H9 (cell line): ENCODE measurements around the gene PUDP. TPM values are rescaled to one million over a fixed set of nuclear protein-coding genes. Genes with fewer than 3 reads are reported as not detected.

Source experiments
- DNase-seq: peaks from one replicate; pipeline ENCODE4 v3.0.0-alpha.2; 2017
- H2AFZ ChIP-seq: one replicate; pipeline ENCODE4 v1.6.1; 2013; ENCODE audit warnings: mild to moderate bottlenecking, low read length, control low read depth, moderate library complexity
- H2AK5ac ChIP-seq: 2 replicates; pipeline ENCODE4 v1.6.1; 2013; ENCODE audit warnings: low read length, control low read depth, mixed read lengths; ENCODE audit not compliant: insufficient read length
- H2BK120ac ChIP-seq: one replicate; pipeline ENCODE4 v1.6.1; 2013; ENCODE audit warnings: low read depth, mild to moderate bottlenecking, low read length, control low read depth, inconsistent platforms; ENCODE audit not compliant: poor library complexity, severe bottlenecking
- H2BK12ac ChIP-seq: 2 replicates; pipeline ENCODE4 v1.6.1; 2013; ENCODE audit warnings: low read length, control low read depth, mixed read lengths, low read depth; ENCODE audit not compliant: insufficient read length
- H2BK15ac ChIP-seq: 2 replicates; pipeline ENCODE4 v1.6.1; 2013; ENCODE audit warnings: low read depth, low read length, control low read depth
- H2BK20ac ChIP-seq: one replicate; pipeline ENCODE4 v1.6.1; 2013; ENCODE audit warnings: low read depth, mild to moderate bottlenecking, low read length, control low read depth, inconsistent platforms; ENCODE audit not compliant: poor library complexity, severe bottlenecking
- H2BK5ac ChIP-seq: 2 replicates; pipeline ENCODE4 v1.6.1; 2013; ENCODE audit warnings: low read length, control low read depth, mixed read lengths; ENCODE audit not compliant: insufficient read length
- H3K14ac ChIP-seq: 2 replicates; pipeline ENCODE4 v1.6.1; 2013; ENCODE audit warnings: low read length, control low read depth; ENCODE audit not compliant: insufficient read depth
- H3K18ac ChIP-seq: 2 replicates; pipeline ENCODE4 v1.6.1; 2013; ENCODE audit warnings: low read depth, mild to moderate bottlenecking, mixed read lengths, low read length, control low read depth; ENCODE audit not compliant: insufficient read length
- H3K23ac ChIP-seq: 2 replicates; pipeline ENCODE4 v1.6.1; 2013; ENCODE audit warnings: low read length, control low read depth, mixed read lengths, low read depth; ENCODE audit not compliant: insufficient read length
- H3K23me2 ChIP-seq: 2 replicates; pipeline ENCODE4 v1.6.1; 2013; ENCODE audit warnings: low read depth, mild to moderate bottlenecking, mixed read lengths, low read length, control low read depth; ENCODE audit not compliant: insufficient read length, poor library complexity, severe bottlenecking
- H3K27ac ChIP-seq: 2 replicates; pipeline ENCODE4 v1.5.1; 2013; ENCODE audit warnings: low read length, control low read depth, mixed read lengths, low read depth; ENCODE audit not compliant: insufficient read length
- H3K27me3 ChIP-seq: 2 replicates; pipeline ENCODE4 v1.6.1; 2013; ENCODE audit warnings: low read length, control low read depth, inconsistent platforms; ENCODE audit not compliant: insufficient read depth
- H3K4ac ChIP-seq: 2 replicates; pipeline ENCODE4 v1.6.1; 2013; ENCODE audit warnings: low read depth, mild to moderate bottlenecking, control low read depth, inconsistent platforms, low read length, moderate library complexity
- H3K4me1 ChIP-seq: 2 replicates; pipeline ENCODE4 v1.6.1; 2013; ENCODE audit warnings: low read length, control low read depth, inconsistent platforms; ENCODE audit not compliant: insufficient read depth
- H3K4me2 ChIP-seq: 2 replicates; pipeline ENCODE4 v1.6.1; 2013; ENCODE audit warnings: low read length, control low read depth, mixed read lengths; ENCODE audit not compliant: insufficient read length, insufficient read depth
- H3K56ac ChIP-seq: 2 replicates; pipeline ENCODE4 v1.6.1; 2013; ENCODE audit warnings: low read depth, mild to moderate bottlenecking, mixed read lengths, low read length, control low read depth; ENCODE audit not compliant: insufficient read length
- H3K79me1 ChIP-seq: 2 replicates; pipeline ENCODE4 v1.6.1; 2013; ENCODE audit warnings: low read depth, mild to moderate bottlenecking, moderate library complexity, low read length, control low read depth, inconsistent platforms; ENCODE audit not compliant: insufficient read depth, poor library complexity, severe bottlenecking
- H3K79me2 ChIP-seq: 2 replicates; pipeline ENCODE4 v1.6.1; 2013; ENCODE audit warnings: low read length, control low read depth, inconsistent platforms; ENCODE audit not compliant: insufficient read depth
- H3K9ac ChIP-seq: 2 replicates; pipeline ENCODE4 v1.6.1; 2013; ENCODE audit warnings: low read length, control low read depth, mixed read lengths; ENCODE audit not compliant: insufficient read length; ENCODE audit errors: extremely low read depth
- H3K9me3 ChIP-seq: one replicate; pipeline ENCODE4 v1.6.1; 2013; ENCODE audit warnings: low read depth, low read length, inconsistent platforms; ENCODE audit not compliant: control insufficient read depth
- H3T11ph ChIP-seq: one replicate; pipeline ENCODE4 v1.6.1; 2013; ENCODE audit warnings: mild to moderate bottlenecking, low read length, control low read depth, inconsistent platforms
- H4K20me1 ChIP-seq: one replicate; pipeline ENCODE4 v1.6.1; 2013; ENCODE audit not compliant: control insufficient read depth, insufficient read length, insufficient read depth
- H4K5ac ChIP-seq: 2 replicates; pipeline ENCODE4 v1.6.1; 2013; ENCODE audit warnings: low read depth, mild to moderate bottlenecking, mixed read lengths, low read length, control low read depth; ENCODE audit not compliant: insufficient read length
- H4K8ac ChIP-seq: replicated peaks from 2 replicates; pipeline ENCODE4 v1.6.1; 2013; ENCODE audit warnings: low read length, control low read depth, mixed read lengths, low read depth; ENCODE audit not compliant: insufficient read length
- H4K91ac ChIP-seq: 2 replicates; pipeline ENCODE4 v1.6.1; 2013; ENCODE audit warnings: low read depth, mild to moderate bottlenecking, moderate library complexity, mixed read lengths, low read length, control low read depth; ENCODE audit not compliant: insufficient read length
- H3K27ac Mint-ChIP-seq, 3 experiments: 2 replicates in 2 of 3; 3 replicates in 1 of 3; pipeline ENCODE4 v1.8.0; 2020 to 2021; ENCODE audit warnings: mixed read lengths in 3 of 3, mild to moderate bottlenecking in 1 of 3, moderate library complexity in 1 of 3
- H3K27me3 Mint-ChIP-seq: 2 replicates; pipeline ENCODE4 v1.8.0; 2021; ENCODE audit warnings: low read depth, mild to moderate bottlenecking, moderate library complexity, mixed read lengths
- H3K36me3 Mint-ChIP-seq, 3 experiments: 2 replicates in 2 of 3; 3 replicates in 1 of 3; pipeline ENCODE4 v1.8.0; 2020 to 2021; ENCODE audit warnings: low read depth in 3 of 3, mixed read lengths in 3 of 3; ENCODE audit not compliant: insufficient read depth in 1 of 3
- H3K4me1 Mint-ChIP-seq, 2 experiments: 2 replicates each; pipeline ENCODE4 v1.8.0; 2020; ENCODE audit warnings: mixed read lengths in 2 of 2
- H3K4me3 Mint-ChIP-seq, 2 experiments: 2 replicates in 1 of 2; 3 replicates in 1 of 2; pipeline ENCODE4 v1.8.0; 2020 to 2021; ENCODE audit warnings: mild to moderate bottlenecking in 2 of 2, mixed read lengths in 2 of 2, moderate library complexity in 1 of 2
- H3K9me3 Mint-ChIP-seq, 2 experiments: 2 replicates in 1 of 2; 3 replicates in 1 of 2; pipeline ENCODE4 v1.8.0; 2020; ENCODE audit warnings: mild to moderate bottlenecking in 2 of 2, mixed read lengths in 2 of 2, moderate library complexity in 1 of 2
- WGBS: extraction: QIAGEN DNeasy Blood & Tissue Kit; methylation state at CpG from one replicate; pipeline ENCODE4 v1.1.7; 2013; ENCODE audit warnings: missing lambda C conversion rate, low lambda C conversion rate, mixed read lengths; ENCODE audit not compliant: insufficient read length; ENCODE audit errors: extremely low coverage; 5-methylcytosine and 5-hydroxymethylcytosine counted together
- total RNA-seq: library from RNA; stranded (reverse); gene quantifications from 2 replicates; pipeline ENCODE4 v1.2.1, GENCODE V29; 2021
- TF ChIP-seq, protein P1 (sequence below): fragments of 200-600 bp; sonication (generic); conservative IDR thresholded peaks from 3 replicates; pipeline ENCODE4 v1.8.0; 2021; ENCODE audit warnings: antibody characterized with exemption, mild to moderate bottlenecking

The PUDP gene
- total RNA-seq, 1 experiment from 2014 or later: 46.3 TPM

DNA sequence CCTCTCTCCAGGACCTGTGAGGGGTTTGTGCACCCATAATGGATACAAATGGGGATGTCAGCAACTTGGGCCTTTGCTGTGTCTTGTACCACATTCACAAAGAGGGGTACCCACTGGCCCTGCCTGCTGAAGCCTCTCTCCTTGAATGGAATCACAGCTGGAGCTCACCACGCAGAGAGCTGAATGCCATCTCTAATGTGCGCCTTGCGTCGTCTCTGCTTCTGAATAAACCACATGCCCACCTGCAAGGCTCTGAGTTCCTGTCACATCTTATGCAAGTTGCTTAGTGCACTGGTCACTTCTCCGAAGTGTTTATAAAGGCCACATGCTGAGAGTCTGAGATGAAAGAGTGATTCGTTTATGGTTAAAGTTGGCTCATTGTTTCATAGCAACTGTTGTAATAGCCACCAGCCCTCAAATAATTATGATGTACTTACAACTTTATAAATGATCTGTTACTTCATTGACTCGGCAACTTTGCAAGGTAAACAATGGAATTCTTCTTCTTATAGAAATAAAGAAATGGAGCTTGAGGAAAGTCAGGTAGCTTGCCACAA is 6.2 kb upstream of the PUDP start:
- no peaks in the 10 kb centered on the region for H3K36me3 Mint-ChIP-seq
- peaks cover 4% of the 10 kb centered on the region; the same call in 1 of the 2 replicates for H3K4me1 ChIP-seq
- no CpG with 5 or more reads among the region's 7 CpGs for WGBS

More for the DNA sequence above, 6.2 kb upstream of the PUDP start:
- no peak overlapping the region for H2AFZ ChIP-seq
- H3K9me3 ChIP-seq: no peaks in the 10 kb centered on the region
- no peak overlapping the region for H2BK20ac ChIP-seq
- Mint-ChIP-seq H3K4me3 (no peak overlapping the region), H3K4me1 (peaks cover 22 to 25% of the 10 kb centered on the region in 2 experiments), H3K27ac (no peak overlapping the region), H3K27me3 (peaks cover 10% of the 10 kb centered on the region), H3K9me3 (no peaks in the 10 kb centered on the region)
- no peak overlapping the region for H3K14ac ChIP-seq
- no peak overlapping the region for H4K5ac ChIP-seq
- no peak overlapping the region for H4K8ac ChIP-seq
- H2BK5ac ChIP-seq: no peak overlapping the region
- no peak overlapping the region for H3K56ac ChIP-seq
- H3K27me3 ChIP-seq: no peaks in the 10 kb centered on the region
- no peak overlapping the region for H2BK15ac ChIP-seq
- H3K9ac ChIP-seq: no peak overlapping the region
- no peak overlapping the region for H2AK5ac ChIP-seq
- no peak overlapping the region for H3K23ac ChIP-seq
- H3K4ac ChIP-seq: no peak overlapping the region
- H2BK12ac ChIP-seq: no peak overlapping the region
- no peaks in the 10 kb centered on the region for H3K79me2 ChIP-seq
- H3K27ac ChIP-seq: no peak overlapping the region
- no peaks in the 10 kb centered on the region for H3K79me1 ChIP-seq
- H4K91ac ChIP-seq: no peak overlapping the region
- TF ChIP-seq, protein P1, sequence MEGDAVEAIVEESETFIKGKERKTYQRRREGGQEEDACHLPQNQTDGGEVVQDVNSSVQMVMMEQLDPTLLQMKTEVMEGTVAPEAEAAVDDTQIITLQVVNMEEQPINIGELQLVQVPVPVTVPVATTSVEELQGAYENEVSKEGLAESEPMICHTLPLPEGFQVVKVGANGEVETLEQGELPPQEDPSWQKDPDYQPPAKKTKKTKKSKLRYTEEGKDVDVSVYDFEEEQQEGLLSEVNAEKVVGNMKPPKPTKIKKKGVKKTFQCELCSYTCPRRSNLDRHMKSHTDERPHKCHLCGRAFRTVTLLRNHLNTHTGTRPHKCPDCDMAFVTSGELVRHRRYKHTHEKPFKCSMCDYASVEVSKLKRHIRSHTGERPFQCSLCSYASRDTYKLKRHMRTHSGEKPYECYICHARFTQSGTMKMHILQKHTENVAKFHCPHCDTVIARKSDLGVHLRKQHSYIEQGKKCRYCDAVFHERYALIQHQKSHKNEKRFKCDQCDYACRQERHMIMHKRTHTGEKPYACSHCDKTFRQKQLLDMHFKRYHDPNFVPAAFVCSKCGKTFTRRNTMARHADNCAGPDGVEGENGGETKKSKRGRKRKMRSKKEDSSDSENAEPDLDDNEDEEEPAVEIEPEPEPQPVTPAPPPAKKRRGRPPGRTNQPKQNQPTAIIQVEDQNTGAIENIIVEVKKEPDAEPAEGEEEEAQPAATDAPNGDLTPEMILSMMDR: no peak
- no peak overlapping the region for H3K18ac ChIP-seq
- no peaks in the 10 kb centered on the region for H3K23me2 ChIP-seq
- no peak overlapping the region for H3T11ph ChIP-seq
- H2BK120ac ChIP-seq: no peak overlapping the region
- DNase-seq: no peak
- H4K20me1 ChIP-seq: no peaks in the 10 kb centered on the region
- H3K4me2 ChIP-seq: no peak overlapping the region
